HG02763 (cell line): ENCODE results near the gene CPD.
"Not testable (repeated sequence)": the region's sequence is repeated elsewhere in the genome, so short reads cannot be mapped to it uniquely, and the experiment has no call there.

Experiments
- ATAC-seq: cut with Tn5 transposase; IDR thresholded peaks from one replicate; pipeline ENCODE4 v1.9.1; 2021; ENCODE audit warnings: mild to moderate bottlenecking, moderate library complexity; ENCODE audit not compliant: unreplicated experiment

Gene CPD

DNA sequence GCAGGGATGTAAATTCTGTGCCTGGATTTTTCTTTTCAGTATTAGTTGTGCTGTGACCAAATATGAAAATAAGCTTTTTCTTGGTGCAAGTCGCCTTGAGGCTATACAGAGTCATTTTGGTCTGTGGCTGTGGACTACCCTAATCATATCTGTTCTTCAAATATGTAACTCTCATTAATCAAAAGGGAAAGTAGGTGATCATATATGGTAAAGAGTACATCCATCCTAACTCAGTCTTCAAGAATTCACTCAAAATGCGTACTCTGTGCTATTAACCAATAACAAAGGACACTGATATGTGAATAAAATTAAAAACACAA, 2.6 kb downstream of the CPD start:
- no peak for ATAC-seq

- no peak for ATAC-seq
Observed at GRCh38 chr17:30382345-30382744, 3.6 kb downstream of the CPD start.

GRCh38 chr17:30388321-30389179, 9.8 kb downstream of the CPD start:
- ATAC-seq = no peak

GRCh38 chr17:30389756-30390300, 11.1 kb downstream of the CPD start:
- no peak for ATAC-seq

- no peak for ATAC-seq
Observed at GRCh38 chr17:30391534-30391933, 12.8 kb downstream of the CPD start.

DNA sequence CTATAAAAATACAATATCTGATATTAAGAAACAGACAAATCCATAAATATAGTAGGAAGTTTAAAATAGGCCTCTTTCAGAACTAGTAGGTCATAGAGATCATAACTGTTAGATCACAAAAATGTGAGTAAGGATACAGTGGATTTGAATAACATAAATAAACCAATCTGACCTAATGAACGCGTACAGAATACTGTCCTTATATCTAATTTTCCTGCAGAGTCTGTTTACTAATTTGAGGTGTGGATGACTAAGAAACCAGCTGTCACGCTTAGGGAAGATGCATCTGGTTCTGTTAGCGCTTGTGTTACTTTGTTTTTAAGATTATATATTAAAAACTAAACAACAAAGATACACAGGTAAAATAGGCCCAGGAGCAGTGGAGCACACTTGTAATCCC, 14.8 kb downstream of the CPD start:
- ATAC-seq = no peak

DNA sequence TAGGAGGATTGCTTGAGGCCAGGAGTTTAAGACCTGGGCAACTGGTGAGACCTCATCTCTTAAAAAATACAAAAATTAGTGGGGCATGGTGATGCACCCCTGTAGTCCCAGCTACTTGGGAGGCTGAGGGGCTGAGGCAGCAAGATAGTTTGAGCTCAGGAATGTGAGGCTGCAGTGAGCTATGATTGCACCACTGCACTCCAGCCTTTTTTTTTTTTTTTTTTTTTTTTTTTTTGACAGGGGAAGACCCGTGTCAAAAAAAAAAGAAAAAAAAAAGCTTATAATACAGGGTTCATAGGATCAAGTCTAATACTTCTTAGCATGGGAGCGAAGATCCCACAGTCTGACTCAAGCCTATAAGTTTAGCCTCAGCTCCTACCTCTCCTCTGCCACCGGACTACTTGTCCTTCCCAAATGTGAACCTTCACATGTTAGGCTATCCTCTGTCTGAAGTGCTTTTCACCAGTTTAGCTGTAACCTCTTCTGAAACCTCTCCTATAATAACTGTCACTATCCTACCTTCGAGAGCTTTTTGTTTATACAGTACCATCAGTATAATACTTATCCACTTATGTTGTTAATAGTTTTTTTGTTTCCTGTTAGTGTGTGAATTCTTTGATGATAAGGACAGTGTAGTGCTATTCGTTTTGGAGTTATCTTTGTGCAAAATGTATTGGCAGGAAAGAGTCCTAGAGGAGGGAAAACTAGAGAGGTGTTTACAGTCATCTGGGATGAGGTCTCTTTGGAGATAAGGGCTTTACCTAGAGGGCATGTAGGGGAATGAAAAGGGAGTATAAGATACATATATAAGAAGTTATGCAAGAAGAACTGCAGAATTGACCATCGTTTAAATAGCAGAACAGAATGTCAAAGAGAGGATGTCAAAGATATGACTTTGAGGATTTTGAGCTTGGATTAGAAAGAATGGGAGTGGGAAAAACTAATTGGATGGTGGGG, 15.5 kb downstream of the CPD start:
- no peak for ATAC-seq

DNA sequence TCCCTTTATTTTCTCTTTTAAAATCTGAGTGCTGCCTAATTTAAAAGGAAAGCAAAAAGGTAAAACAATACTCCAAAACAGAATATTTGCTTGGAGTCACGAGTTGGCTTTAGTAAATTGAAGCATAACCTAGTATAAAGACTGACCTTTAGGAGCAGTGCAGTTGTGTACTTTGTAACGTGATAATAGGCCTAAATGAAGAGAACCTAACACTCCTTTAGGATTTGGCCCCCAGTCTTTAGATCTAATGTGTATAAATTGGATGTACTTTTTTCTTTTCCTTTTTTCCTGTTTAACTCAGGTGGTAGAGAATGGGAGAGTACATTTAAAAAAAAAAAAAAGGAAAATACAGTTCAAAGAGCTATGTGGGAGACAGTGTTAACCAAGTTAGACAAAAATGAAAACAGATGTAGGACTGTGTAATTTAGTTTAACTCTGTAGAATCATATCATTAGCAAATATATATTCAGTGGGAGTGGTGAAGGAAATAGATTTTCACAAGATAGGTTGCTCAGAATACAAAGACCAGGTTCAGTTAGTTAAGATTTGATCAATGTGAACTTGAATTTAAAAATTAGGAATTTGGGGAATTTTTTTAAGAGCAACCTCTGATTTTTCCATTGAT, 16.8 kb downstream of the CPD start:
- no peak for ATAC-seq

DNA sequence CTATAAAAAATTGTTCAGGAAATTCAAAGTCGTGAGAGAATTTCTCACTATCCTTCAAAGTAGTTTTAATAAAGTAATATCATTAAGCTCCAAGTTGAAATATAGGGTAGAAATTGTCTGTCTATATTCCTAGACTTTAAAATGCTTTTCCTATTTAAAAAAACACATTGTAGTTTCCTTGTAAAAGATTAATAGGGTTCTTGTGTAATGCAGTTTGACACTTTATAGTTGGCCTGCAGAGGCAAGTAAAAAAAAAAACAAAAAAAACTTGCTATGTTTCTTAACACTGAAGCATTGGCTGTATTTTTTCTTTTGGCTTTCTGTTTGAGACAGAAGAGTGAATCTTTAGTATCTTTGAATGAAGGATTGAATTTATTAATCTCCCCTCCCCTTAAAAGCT, 17.4 kb downstream of the CPD start:
- no peak for ATAC-seq

DNA sequence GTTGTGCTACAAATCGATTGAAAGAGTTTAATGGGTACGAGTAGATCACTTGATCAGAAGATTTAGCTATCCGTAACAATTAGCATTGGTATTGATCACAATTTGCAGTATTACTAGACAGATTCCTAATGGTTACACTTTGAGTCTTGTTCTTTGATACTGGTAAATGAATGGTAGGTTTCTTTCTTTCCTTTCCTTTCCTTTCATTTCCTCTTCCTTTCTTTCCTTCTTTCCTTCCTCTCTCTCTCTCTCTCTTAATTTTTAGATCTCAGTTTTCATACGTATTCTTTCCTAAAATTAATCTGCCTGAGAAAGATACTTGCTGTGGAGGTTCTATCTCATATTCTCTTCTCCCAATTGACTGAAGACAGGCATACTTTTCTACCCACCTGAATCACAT, 17.9 kb downstream of the CPD start:
- ATAC-seq = no peak

- no peak for ATAC-seq
Observed at GRCh38 chr17:30398328-30399041, 19.8 kb downstream of the CPD start.

DNA sequence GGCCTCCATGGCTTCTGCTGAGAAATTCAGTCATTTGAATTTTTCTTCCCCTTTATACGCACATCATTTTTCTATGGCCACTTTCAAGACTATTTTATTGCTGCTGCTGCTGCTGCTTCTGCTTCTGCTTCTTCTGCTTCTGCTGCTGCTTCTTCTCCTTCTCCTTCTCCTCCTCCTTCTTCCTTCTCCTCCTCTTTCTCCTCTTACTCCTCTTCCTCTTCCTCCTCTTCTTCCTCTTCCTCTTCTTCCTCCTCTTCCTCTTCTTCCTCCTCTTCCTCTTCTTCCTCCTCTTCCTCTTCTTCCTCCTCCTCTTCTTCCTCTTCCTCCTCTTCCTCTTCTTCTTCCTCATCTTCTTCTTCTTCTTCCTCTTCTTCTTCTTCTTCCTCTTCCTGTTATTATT, 22.4 kb downstream of the CPD start:
- no peak for ATAC-seq

DNA sequence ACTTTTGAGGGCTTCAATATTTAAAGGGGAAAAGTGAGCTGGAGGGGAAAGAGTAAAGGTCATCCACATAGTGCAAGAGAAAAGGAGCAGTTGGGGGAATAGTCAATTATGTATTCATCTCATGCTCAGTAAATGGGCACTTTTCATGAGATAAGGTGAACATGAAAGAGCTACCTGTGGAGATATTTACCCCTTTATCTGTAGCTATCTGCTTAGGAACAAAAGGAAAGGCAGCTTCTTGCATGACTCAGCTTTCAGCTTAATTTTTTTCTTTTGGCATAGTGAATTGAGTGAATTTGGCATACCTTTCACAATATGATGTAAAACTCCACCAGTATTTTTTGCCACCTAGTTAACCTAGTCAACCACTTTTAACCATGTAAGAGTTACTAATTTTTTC, 26.4 kb downstream of the CPD start:
- no peak for ATAC-seq

GRCh38 chr17:30410627-30411026, 31.9 kb downstream of the CPD start:
- not testable (repeated sequence) for ATAC-seq

DNA sequence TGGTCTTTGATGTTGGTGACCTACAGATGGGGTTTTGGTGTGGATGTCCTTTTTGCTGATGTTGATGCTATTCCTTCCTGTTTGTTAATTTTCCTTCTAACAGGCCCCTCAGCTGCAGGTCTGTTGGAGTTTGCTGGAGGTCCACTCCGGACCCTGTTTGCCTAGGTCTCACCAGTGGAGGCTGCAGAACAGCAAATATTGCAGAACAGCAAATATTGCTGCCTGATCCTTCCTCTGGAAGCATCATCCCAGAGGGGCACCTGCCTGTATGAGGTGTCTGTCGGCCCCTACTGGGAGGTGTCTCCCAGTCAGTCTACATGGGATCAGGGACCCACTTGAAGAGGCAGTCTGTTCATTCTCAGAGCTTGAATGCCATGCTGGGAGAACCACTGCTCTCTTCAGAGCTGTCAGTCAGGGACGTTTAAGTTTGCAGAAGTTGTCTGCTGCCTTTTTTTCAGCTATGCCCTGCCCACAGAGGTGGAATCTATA, 33.3 kb downstream of the CPD start:
- not testable (repeated sequence) for ATAC-seq

DNA sequence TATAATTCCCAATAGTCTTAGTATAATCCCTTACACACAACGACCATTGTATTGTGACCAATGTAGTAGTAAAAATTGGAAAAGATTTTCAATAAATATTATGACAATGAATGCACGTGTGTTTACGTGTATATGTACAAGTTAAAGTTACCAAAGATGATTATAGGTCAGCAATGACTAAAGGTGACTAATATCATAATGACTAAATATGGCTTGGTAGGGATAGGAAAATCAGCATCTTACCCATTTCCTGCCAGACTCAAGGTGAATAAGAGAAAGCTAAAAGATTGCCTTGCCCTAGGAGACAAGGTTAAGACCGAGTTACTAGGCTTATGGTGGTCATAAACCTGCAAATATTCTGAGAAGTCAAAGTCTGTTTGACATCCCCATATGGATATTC, 34.4 kb downstream of the CPD start:
- ATAC-seq = no peak

- no peak for ATAC-seq
Observed at GRCh38 chr17:30414486-30414885, 35.8 kb downstream of the CPD start.

GRCh38 chr17:30415491-30415890, 36.8 kb downstream of the CPD start:
- no peak for ATAC-seq

- not testable (repeated sequence) for ATAC-seq
Observed at GRCh38 chr17:30418070-30418469, 39.3 kb downstream of the CPD start.

DNA sequence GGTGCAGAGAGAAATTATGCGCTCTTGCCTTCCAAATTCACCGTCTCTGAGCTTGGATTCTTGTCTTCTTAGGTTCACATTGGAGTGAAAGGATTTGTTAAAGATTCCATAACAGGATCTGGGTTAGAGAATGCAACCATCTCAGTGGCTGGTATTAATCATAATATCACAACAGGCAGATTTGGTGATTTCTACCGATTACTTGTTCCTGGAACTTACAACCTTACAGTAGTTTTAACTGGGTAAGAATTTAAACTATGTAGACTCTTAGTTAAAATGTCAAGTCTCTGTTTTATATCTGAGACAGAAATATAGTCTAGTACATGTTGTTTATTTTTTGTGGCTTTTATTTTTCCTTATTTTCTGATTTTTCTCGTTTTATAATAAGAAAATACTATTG, 42.9 kb downstream of the CPD start:
- ATAC-seq = no peak
